Activated CD4-positive, alpha-beta T cell treated with anti-CD3 and anti-CD28 coated beads, Interleukin-2, amount 50 U/mL, for 4 hours (primary cell): Measurements from ENCODE around the gene WDPCP.
"Not testable (repeated sequence)": the region's sequence is repeated elsewhere in the genome, so short reads cannot be mapped to it uniquely, and the experiment has no call there.

ENCODE experiments used
- DNase-seq, 2 experiments: peaks; one replicate each; pipeline ENCODE4 v3.0.0-alpha.2; 2020

Gene WDPCP

DNA sequence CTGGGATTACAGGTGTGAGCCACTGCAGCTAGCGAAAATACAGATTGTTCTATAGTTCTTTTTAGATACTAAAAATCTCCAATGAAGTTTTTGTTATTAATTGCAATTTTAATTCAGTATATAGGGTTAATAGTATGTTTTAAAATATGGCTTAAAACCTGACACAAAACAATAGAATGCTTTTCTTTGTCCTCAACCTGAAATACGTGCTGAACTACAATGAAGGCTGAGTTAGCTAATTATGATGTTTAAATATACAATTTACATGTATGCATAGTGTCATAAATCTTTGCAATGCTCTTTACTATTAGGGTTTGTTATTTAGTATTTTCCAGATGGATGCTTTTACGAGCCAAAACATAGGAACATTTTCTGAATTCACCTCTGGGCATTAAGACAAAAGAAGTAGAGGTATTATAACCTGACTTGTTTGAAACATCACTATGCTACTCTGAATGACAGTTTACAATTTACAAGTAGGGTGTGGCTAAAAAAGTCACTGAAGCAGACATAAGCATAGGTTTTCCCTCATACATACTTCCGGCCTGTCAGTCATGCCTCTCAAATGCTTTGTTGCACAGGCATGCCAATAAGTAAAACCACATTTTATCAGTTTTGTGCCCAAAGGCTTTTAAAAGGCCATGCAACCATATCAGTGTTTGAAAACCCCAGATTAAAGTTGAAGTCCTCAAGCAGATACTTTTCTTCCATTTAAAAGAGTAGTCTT is 369.3 kb downstream of the WDPCP start:
- DNase-seq: no peak

DNA sequence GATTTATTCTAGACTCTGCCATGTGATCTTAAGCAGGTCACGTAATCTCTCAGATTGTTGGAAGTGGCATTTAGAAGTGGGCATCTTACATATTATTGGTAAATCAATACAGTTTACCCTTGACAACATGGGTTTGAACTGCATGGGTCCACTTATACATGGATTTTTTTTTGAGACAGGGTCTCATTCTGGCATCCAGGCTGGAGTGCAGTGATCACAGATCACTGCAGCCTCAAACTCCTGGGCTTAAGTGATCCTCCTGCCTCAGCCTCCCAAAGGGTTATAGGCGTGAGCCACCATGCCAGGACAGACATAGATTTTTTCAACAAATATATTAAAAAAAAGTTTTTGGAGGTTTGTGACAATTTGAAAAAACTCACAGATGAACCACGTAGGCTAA is 393.0 kb downstream of the WDPCP start:
- DNase-seq: no peak

GRCh38 chr2:63194175-63194574 is 394.1 kb downstream of the WDPCP start:
- DNase-seq: no peak

DNA sequence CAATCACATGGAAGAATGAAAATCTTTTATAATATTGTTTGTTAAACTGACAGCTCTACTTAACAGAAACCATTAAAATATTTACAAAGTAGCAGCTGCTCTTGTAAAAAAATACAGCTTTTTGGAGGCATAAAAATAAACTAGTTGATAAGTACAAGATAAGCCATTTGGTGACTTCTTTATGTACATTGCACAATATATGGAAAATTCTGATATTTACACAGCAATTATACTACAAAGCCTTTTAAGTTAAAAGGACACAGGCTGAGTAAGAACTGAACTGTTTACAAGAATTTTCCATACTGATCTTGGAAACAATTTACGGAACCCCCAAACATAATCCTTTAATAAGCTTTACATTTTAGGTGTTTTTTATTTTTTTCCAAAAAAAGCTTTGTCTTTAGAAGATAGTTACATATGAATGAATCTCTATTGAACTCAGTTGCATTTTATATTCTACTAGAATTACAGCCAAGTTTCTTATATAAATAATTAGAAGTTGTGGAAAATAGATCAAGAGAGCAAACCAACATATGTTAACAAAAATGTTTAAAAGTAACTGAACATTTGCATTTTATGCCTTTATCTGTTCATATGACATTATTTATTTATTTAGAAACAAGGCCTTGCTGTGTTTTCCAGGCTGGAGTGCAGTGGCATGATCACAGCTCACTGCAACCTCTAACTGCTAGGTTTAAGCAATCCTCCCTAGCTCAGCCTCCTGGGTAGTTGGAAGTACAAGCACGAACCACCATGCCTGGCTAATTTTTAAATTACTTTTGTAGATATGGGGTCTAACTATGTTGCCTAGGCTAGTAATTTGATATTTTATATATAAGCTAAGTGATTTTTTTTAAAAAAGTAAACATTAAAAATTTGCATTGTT is 395.1 kb downstream of the WDPCP start:
- no peak for DNase-seq

DNA sequence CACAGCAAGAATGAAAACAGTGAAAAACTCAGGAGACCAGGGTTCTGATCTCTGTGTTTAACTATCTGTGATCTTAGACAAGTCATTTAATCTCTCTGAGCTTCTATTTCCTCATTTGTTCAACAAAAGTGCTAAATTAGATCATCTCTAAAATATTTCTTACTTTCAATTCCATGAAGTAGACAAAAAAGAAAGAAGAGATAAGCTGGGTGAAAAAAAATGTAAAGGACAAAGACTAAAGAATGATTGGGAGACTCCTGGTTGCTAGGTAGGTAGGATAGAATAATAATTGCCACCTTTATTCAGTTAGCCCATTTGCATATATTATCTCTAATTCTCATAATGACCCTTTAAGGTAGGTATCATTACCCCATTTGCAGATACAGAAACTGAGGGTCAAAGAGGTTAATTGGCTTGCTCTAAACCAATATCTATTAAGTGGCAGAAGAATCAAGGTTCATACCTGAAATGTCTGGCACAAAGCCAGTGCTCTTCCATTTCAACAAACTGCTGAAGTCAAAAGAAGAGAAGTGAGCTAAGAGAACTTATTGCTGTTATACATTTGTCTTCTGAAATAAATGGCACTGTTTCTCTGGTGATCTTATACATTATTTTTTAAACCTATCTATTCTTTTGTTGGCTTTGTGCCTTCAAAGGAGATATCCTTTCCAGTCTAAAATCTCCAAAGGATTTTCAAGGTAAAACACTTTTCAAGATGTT is 395.9 kb downstream of the WDPCP start:
- no peak for DNase-seq

GRCh38 chr2:63189026-63189425 is 399.3 kb downstream of the WDPCP start:
- DNase-seq: no peak

DNA sequence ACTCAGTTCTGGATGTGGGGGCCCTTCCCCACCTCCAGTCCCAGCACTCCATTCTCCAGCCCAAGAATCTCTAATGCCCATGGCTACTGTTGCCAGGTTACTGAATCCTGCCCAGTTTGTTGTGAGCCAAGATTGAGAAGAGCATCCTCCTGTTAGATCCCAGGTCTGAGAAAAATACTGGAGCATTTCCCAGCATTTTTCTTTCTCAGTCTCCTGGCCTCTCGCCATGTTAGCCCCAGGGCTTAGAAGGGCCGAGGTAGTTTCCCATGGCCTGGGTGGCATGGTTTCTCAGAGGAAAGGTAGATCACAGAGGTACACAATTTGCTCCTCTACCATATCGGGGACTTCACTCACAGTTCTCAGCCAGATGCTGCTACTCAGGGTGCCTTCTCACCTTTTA is 401.9 kb downstream of the WDPCP start:
- no peak for DNase-seq

DNA sequence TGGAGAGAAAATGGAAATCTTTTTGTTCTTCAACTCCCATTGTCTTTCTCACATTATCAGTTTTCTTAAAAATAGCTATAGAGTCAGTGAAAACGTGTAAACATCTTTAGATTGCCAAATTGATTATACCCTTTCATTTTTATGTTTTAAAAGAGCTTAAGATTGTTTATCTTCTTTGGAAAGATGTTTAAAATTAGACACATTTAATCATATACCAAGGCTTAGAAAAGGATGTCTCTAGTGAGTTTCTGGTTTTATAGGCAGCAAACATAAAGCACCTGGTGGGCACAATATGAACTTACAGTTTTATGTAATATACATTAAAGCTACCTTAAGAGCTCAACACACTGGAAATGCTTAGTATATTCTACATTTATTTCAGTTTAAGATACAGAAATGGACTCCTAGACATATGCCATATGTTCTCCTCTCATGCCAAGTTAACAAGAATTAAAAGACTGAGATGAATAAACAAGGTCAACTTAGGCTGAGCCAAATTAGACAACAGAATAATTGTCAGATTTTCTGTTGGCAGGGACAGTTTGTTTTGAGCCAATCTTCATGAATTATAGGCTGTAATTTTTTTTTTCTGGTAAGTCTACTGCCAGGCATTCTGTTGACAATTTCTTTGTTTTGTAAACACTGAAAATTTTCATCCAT is 425.0 kb downstream of the WDPCP start:
- DNase-seq: no peak

DNA sequence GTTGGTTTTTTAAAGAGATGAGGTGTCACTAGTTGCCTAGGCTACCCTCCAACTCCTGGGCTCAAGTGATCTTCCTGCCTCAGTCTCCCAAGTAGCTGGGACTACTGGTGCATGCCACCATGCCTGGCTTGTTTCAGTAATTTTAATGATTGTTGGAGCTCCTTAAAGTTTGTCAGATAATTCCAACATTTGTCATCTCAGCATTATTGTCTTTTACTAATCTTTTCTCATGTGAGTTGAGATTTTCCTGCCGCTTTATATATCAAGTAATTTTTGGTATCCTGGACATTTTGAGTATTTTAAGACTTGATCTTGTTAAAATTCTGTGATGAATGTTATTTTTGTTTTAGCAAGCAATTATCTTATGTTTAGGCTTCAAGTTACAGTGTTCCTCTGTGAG is 429.0 kb downstream of the WDPCP start:
- DNase-seq: no peak

DNA sequence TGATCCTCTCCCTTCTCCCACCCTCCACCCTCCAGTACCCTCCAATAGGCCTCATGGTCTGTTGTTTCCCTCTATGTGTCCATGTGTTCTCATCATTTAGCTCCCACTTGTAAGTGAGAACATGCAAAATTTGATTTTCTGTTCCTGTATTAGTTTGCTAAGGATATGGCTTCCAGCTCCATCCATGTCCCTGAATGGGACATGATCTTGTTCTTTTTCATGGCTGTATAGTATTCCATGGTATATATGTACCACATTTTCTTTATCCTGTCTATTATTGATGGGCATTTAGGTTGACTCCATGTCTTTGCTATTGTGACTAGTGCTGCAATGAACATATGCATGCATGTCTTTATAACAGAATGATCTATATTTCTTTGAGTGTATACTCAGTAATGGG is 451.6 kb downstream of the WDPCP start:
- DNase-seq: not testable (repeated sequence)

- no peak for DNase-seq
Measured at GRCh38 chr2:63132020-63132419, 456.3 kb downstream of the WDPCP start.

- no peak for DNase-seq
Measured at GRCh38 chr2:63131196-63131595, 457.1 kb downstream of the WDPCP start.

GRCh38 chr2:63127594-63127993 is 460.7 kb downstream of the WDPCP start:
- DNase-seq: no peak

DNA sequence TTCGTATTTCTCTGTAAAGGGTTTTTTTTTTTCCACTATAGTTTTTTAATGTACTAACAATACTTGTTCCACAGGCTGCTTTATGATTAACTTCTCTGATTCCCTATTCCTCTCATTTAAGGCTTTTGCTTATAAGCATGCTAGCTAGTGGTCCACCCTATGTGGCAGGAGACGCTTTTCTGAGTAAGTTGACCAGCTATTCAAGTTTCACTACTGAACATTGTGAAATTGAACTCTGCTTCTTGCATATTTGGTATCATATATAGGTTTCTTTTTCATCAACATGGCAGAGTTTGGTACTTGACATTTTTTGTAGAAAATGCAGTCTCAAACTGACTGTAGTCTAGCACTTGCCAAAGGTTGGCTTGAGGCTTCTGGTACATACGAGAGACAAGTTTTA is 463.4 kb downstream of the WDPCP start:
- DNase-seq: no peak

GRCh38 chr2:63124218-63124617 is 464.1 kb downstream of the WDPCP start:
- no peak for DNase-seq

GRCh38 chr2:63122921-63123320 is 465.4 kb downstream of the WDPCP start:
- DNase-seq: no peak

DNA sequence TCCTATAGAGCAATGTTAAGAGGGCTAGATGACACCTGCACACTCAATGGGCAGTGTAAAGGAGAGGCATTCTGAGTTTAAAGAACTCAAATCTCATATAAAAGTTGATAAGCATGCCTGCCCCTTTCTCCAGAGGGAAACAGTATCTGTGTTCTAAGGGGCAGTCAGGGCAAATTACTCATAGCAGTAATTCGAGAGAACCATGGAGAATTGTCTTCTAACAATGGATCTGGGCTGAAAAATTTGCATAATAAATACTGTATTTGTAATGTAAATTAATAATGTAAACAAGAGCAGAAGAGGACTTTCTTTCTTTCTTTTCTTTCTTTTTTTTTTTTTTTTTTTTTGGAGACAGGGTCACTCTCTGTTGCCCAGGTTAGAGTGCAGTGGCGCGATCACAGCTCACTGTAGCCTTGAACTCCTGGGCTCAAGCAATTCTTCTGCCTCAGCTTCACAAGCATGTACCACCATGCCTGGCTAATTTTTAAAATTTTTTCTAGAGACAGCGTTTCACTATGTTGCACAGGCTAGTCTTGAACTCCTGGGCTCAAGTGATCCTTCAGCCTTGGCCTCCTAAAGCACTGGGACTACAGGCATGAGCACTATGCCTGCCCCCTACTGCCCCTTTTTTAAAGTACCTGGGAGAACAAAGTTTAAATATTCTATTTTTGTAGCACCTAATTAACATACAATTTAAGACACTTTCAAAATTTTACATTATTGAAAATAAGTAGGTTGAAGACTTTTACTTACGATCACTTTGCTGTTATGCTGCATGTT is 467.0 kb downstream of the WDPCP start:
- DNase-seq: no peak

GRCh38 chr2:63118821-63119220 is 469.5 kb downstream of the WDPCP start:
- DNase-seq: no peak

DNA sequence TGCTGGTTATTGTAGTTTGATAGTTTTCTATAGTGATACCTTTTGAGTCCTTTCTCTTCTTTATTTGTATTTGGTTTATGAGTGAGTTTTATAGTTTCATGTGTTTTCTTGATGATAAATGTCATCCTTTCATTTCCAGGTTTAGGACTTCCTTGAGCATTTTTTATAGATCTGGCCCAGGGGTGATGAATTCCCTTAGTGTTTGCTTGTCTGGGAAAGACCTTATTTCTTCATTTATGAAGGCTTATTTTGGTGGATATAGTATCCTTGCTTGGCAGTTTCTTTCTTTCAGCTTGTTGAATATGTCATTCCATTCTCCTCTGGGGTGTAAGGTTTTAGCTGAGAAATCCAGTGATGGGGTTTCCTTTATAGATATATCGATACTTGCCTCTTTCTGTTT is 483.8 kb downstream of the WDPCP start:
- DNase-seq: no peak

GRCh38 chr2:63101954-63102353 is 486.3 kb downstream of the WDPCP start:
- no peak for DNase-seq

GRCh38 chr2:63099032-63099431 is 489.2 kb downstream of the WDPCP start:
- no peak for DNase-seq

DNA sequence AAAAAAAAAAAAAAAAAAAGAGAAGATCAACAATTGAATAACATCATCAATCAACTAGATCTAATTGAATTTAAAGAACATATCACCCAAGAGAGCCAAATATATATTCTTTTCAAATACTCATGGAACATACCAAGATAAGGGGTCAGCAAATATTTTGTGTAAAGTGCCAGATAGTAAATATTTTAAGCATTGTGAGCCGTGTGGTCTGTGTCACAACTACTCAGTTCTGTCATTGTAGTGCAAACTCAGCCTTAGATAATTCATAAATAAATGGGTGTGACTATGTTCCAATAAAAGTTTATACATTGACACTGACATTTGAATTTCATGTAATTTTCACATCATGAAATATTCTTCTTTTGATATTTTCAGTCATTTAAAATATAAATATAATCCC is 491.8 kb downstream of the WDPCP start:
- no peak for DNase-seq
